T-cell (primary cell): ENCODE data around the gene RIPOR3. TPM values are rescaled to one million over a fixed set of nuclear protein-coding genes. Genes with fewer than 3 reads are reported as not detected.
A peak's percentile ranks its signal among the peaks of the same experiment; 100 is the strongest.

Experiments used
- ATAC-seq, 4 experiments: fragments of 200-7000 bp in 3 of 4; fragments of 150-1000 bp in 1 of 4; cut with Tn5 transposase; replicated peaks in 1 of 4; 1 replicate in 3 of 4; 2 replicates in 1 of 4; pipeline ENCODE4 v1.10.0; 2021; ENCODE audit warnings: moderate library complexity in 3 of 4, mild to moderate bottlenecking in 2 of 4, moderate number of reproducible peaks in 1 of 4
- CTCF ChIA-PET, 2 donors: fragments of 300-600 bp; sonication (Branson Sonifier 250); formaldehyde crosslinking; loops; one replicate each; lab custom pipeline; 2022; ENCODE audit warnings: antibody characterized with exemption in 2 of 2; lab: Charles Lee
- POLR2A ChIA-PET, 2 donors: fragments of 300-600 bp; sonication (Branson Sonifier 250); formaldehyde crosslinking; loops; one replicate each; lab custom pipeline; 2022; ENCODE audit warnings: antibody characterized with exemption in 2 of 2; lab: Charles Lee
- DNase-seq, 35 experiments: peaks; one replicate each; pipeline versions ENCODE4 v3.0.0 to v3.0.0-alpha.2; 2013 to 2023
- H3K27ac ChIP-seq: one replicate; pipeline ENCODE4 v1.5.1; 2013; ENCODE audit warnings: low read length
- H3K27me3 ChIP-seq, 2 experiments: replicated peaks in 1 of 2; 1 replicate in 1 of 2; 2 replicates in 1 of 2; pipeline versions ENCODE4 v1.6.1 to v1.7.0; 2013; ENCODE audit warnings: low read length in 1 of 2, mixed read lengths in 1 of 2; ENCODE audit not compliant: control insufficient read depth in 2 of 2, insufficient read depth in 2 of 2; ENCODE audit errors: extremely low read depth in 1 of 2
- H3K36me3 ChIP-seq, 2 donors: 1 replicate in 1 of 2; 2 replicates in 1 of 2; pipeline versions ENCODE4 v1.6.1 to v1.7.0; 2013; ENCODE audit warnings: low read length in 1 of 2; ENCODE audit not compliant: control insufficient read depth in 2 of 2, insufficient read depth in 1 of 2; ENCODE audit errors: extremely low read depth in 1 of 2
- H3K4me1 ChIP-seq, 2 experiments: 1 replicate in 1 of 2; 2 replicates in 1 of 2; pipeline versions ENCODE4 v1.6.1 to v1.7.0; 2013; ENCODE audit warnings: low read length in 2 of 2, mixed read lengths in 1 of 2; ENCODE audit not compliant: insufficient read depth in 2 of 2, control insufficient read depth in 1 of 2; ENCODE audit errors: extremely low read depth in 1 of 2
- H3K4me3 ChIP-seq, 2 donors: 1 replicate in 1 of 2; 2 replicates in 1 of 2; pipeline versions ENCODE4 v1.5.1 to v1.7.0; 2013; ENCODE audit warnings: mild to moderate bottlenecking in 2 of 2, low read length in 1 of 2, moderate library complexity in 1 of 2; ENCODE audit not compliant: control insufficient read depth in 1 of 2; ENCODE audit errors: extremely low read depth in 1 of 2
- H3K9me3 ChIP-seq: 2 replicates; pipeline ENCODE4 v1.7.0; 2013
- H3K27ac Mint-ChIP-seq, 2 donors: one replicate each; pipeline ENCODE4 v1.8.0; 2020 to 2021; ENCODE audit warnings: mild to moderate bottlenecking in 2 of 2, mixed read lengths in 2 of 2
- H3K27me3 Mint-ChIP-seq, 2 donors: one replicate each; pipeline ENCODE4 v1.8.0; 2021 to 2022; ENCODE audit warnings: mixed read lengths in 2 of 2
- H3K36me3 Mint-ChIP-seq: one replicate; pipeline ENCODE4 v1.8.0; 2021; ENCODE audit warnings: mixed read lengths
- H3K4me1 Mint-ChIP-seq, 3 donors: one replicate each; pipeline ENCODE4 v1.8.0; 2020 to 2022; ENCODE audit warnings: mixed read lengths in 3 of 3, mild to moderate bottlenecking in 1 of 3
- H3K4me3 Mint-ChIP-seq, 3 donors: one replicate each; pipeline ENCODE4 v1.8.0; 2020 to 2022; ENCODE audit warnings: mild to moderate bottlenecking in 3 of 3, mixed read lengths in 3 of 3, moderate library complexity in 3 of 3
- H3K9me3 Mint-ChIP-seq, 3 donors: one replicate each; pipeline ENCODE4 v1.8.0; 2020 to 2022; ENCODE audit warnings: mixed read lengths in 3 of 3
- WGBS: methylation state at CpG from one replicate; pipeline ENCODE4 v1.1.5; 2013; ENCODE audit warnings: missing lambda C conversion rate; ENCODE audit not compliant: insufficient coverage; 5-methylcytosine and 5-hydroxymethylcytosine counted together
- total RNA-seq, 35 experiments: library from RNA in 6 of 35; stranded (reverse) in 6 of 35; fragments of 120-200 nt in 1 of 35; gene quantifications; one replicate each; pipeline versions ENCODE4 v1.2.1 to v1.2.4 and lab custom pipeline; 2013 to 2026

The RIPOR3 gene
- total RNA-seq, 5 donors from 2014 or later (not counting 1 experiment from before 2014, with no cell fraction given), result 0.25 to 0.88 (median 0.42) TPM

- peaks cover 0 to 12% of the 10 kb centered on the region in 2 experiments for H3K27me3 ChIP-seq
- Mint-ChIP-seq H3K4me1 (peaks cover 14 to 21% (median 15%) of the 10 kb centered on the region in 3 donors), H3K4me3 (no peak overlapping the region), H3K36me3 (no peaks in the 10 kb centered on the region), H3K9me3 (no peaks in the 10 kb centered on the region), H3K27me3 (no peaks in the 10 kb centered on the region), H3K27ac (peak overlapping the region in 1 of 2 donors; percentile 44)
- DNase-seq (no peak), ATAC-seq (no peak)
- no peak overlapping the region for H3K27ac ChIP-seq
- POLR2A ChIA-PET, result no interaction called here
- no peaks in the 10 kb centered on the region for H3K36me3 ChIP-seq
- no peak overlapping the region for H3K4me3 ChIP-seq
- WGBS, result no CpG with 5 or more reads among the region's 4 CpGs
- peaks cover 6 to 19% of the 10 kb centered on the region in 2 experiments for H3K4me1 ChIP-seq
- H3K9me3 ChIP-seq, result no peaks in the 10 kb centered on the region
- CTCF ChIA-PET, result interaction anchor here in 1 of 2 donors (0.6 kb wide), 1 partner anchor 916 kb away, joined by 4 read pairs; the partner anchor contains the start of gene SLC9A8
Measured at GRCh38 chr20:50728486-50728980, 37.2 kb upstream of the RIPOR3 start.

GRCh38 chr20:50727792-50728485 is 36.6 kb upstream of the RIPOR3 start:
- peaks cover 5 to 17% of the 10 kb centered on the region in 2 experiments for H3K4me1 ChIP-seq
- ATAC-seq (no peak), DNase-seq (no peak)
- Mint-ChIP-seq H3K27me3 (no peaks in the 10 kb centered on the region), H3K9me3 (no peaks in the 10 kb centered on the region), H3K4me1 (peaks cover 10 to 16% (median 11%) of the 10 kb centered on the region in 3 donors), H3K27ac (no peak overlapping the region), H3K36me3 (no peaks in the 10 kb centered on the region), H3K4me3 (no peak overlapping the region)
- no peak overlapping the region for H3K27ac ChIP-seq
- 80% methylated on average over 5 of the region's 8 CpGs for WGBS
- no peaks in the 10 kb centered on the region for H3K9me3 ChIP-seq
- H3K27me3 ChIP-seq, result peaks cover 0 to 12% of the 10 kb centered on the region in 2 experiments
- ChIA-PET POLR2A (no interaction called here), CTCF (interaction anchor here in 1 of 2 donors (0.6 to 0.7 kb wide), 2 partner anchors 340 to 915 kb away, joined by 4 to 6 read pairs; partner anchors contain the start of gene SLC9A8)
- H3K4me3 ChIP-seq, result no peak overlapping the region
- no peaks in the 10 kb centered on the region for H3K36me3 ChIP-seq

- Histone ChIP-seq H3K4me1 (peaks cover under 1 to 12% of the 10 kb centered on the region in 2 experiments), H3K27ac (no peak overlapping the region), H3K4me3 (no peak overlapping the region), H3K36me3 (no peaks in the 10 kb centered on the region), H3K27me3 (peaks cover 0 to 12% of the 10 kb centered on the region in 2 experiments), H3K9me3 (no peaks in the 10 kb centered on the region)
- ChIA-PET POLR2A (no interaction called here), CTCF (interaction anchor here in 1 of 2 donors (0.7 kb wide), 1 partner anchor 339 kb away, joined by 6 read pairs; no protein-coding TSS in a partner anchor)
- peaks cover 2 to 8% (median 4%) of the 10 kb centered on the region in 3 donors for H3K4me1 Mint-ChIP-seq
- H3K36me3 Mint-ChIP-seq, result no peaks in the 10 kb centered on the region
- no peak overlapping the region for H3K27ac Mint-ChIP-seq
- H3K4me3 Mint-ChIP-seq, result no peak overlapping the region
- no peaks in the 10 kb centered on the region for H3K27me3 Mint-ChIP-seq
- ATAC-seq (no peak), DNase-seq (no peak)
- WGBS, result 100% methylated on average over 1 of the region's 4 CpGs
- H3K9me3 Mint-ChIP-seq, result no peaks in the 10 kb centered on the region
Measured at GRCh38 chr20:50726955-50727791, 35.8 kb upstream of the RIPOR3 start.

- Mint-ChIP-seq H3K27me3 (no peaks in the 10 kb centered on the region), H3K4me3 (no peak overlapping the region), H3K4me1 (peaks cover 0 to 6% (median 2%) of the 10 kb centered on the region in 3 donors), H3K27ac (no peak overlapping the region), H3K36me3 (no peaks in the 10 kb centered on the region), H3K9me3 (no peaks in the 10 kb centered on the region)
- WGBS, result 97% methylated on average over 6 of the region's 10 CpGs
- CTCF ChIA-PET, result no interaction called here
- peaks cover 0 to 12% of the 10 kb centered on the region in 2 experiments for H3K27me3 ChIP-seq
- no peaks in the 10 kb centered on the region for H3K36me3 ChIP-seq
- H3K9me3 ChIP-seq, result no peaks in the 10 kb centered on the region
- no peak for ATAC-seq
- H3K27ac ChIP-seq, result no peak overlapping the region
- H3K4me1 ChIP-seq, result peaks cover 0 to 7% of the 10 kb centered on the region in 2 experiments
- no peak for DNase-seq
- H3K4me3 ChIP-seq, result no peak overlapping the region
- POLR2A ChIA-PET, result no interaction called here
Measured at GRCh38 chr20:50725724-50726005, 34.3 kb upstream of the RIPOR3 start.

- no peak for ATAC-seq
- H3K9me3 ChIP-seq, result no peaks in the 10 kb centered on the region
Measured at GRCh38 chr20:50724851-50725723, 33.7 kb upstream of the RIPOR3 start.

More at GRCh38 chr20:50724851-50725723, 33.7 kb upstream of the RIPOR3 start:
- Mint-ChIP-seq H3K4me1 (peaks cover 0 to under 1% (median 0%) of the 10 kb centered on the region in 3 donors), H3K27me3 (no peaks in the 10 kb centered on the region), H3K4me3 (no peak overlapping the region), H3K9me3 (no peaks in the 10 kb centered on the region), H3K36me3 (no peaks in the 10 kb centered on the region), H3K27ac (no peak overlapping the region)
- ChIA-PET CTCF (no interaction called here), POLR2A (no interaction called here)
- H3K36me3 ChIP-seq, result no peaks in the 10 kb centered on the region
- WGBS, result 39% methylated on average over 13 of the region's 14 CpGs
- H3K4me1 ChIP-seq, result peaks cover 0 to under 1% of the 10 kb centered on the region in 2 experiments
- no peak overlapping the region for H3K4me3 ChIP-seq
- H3K27me3 ChIP-seq, result peaks cover 0 to 12% of the 10 kb centered on the region in 2 experiments
- H3K27ac ChIP-seq, result no peak overlapping the region
- DNase-seq, result peak in 1 of 35 experiments; percentile 4
